Stimulated activated CD4-positive, alpha-beta T cell treated with anti-CD3 and anti-CD28 coated beads, TNF-alpha, amount 100 ng/mL, for 4 hours (primary cell): ENCODE data around the gene CUX1.

Experiments
- DNase-seq, 3 experiments: peaks; one replicate each; pipeline ENCODE4 v3.0.0-alpha.2; 2020; ENCODE audit warnings: low read depth in 3 of 3

Gene CUX1

GRCh38 chr7:102184303-102184702 is 366.9 kb downstream of the CUX1 start:
- no peak for DNase-seq

- no peak for DNase-seq
Measured at GRCh38 chr7:102185796-102186195, 368.4 kb downstream of the CUX1 start.

- DNase-seq = no peak
Measured at GRCh38 chr7:102186306-102186705, 368.9 kb downstream of the CUX1 start.

- no peak for DNase-seq
Measured at GRCh38 chr7:102188746-102189145, 371.3 kb downstream of the CUX1 start.

GRCh38 chr7:102189756-102190155 is 372.3 kb downstream of the CUX1 start:
- DNase-seq = no peak

GRCh38 chr7:102190776-102191350 is 373.4 kb downstream of the CUX1 start:
- DNase-seq = no peak

- no peak for DNase-seq
Measured at GRCh38 chr7:102191556-102192379, 374.3 kb downstream of the CUX1 start.

GRCh38 chr7:102192790-102193189 is 375.4 kb downstream of the CUX1 start:
- DNase-seq = no peak

GRCh38 chr7:102193806-102194205 is 376.4 kb downstream of the CUX1 start:
- no peak for DNase-seq

GRCh38 chr7:102195361-102195760 is 377.9 kb downstream of the CUX1 start:
- no peak for DNase-seq

GRCh38 chr7:102196028-102196427 is 378.6 kb downstream of the CUX1 start:
- no peak for DNase-seq

GRCh38 chr7:102197161-102197560 is 379.7 kb downstream of the CUX1 start:
- DNase-seq = no peak

GRCh38 chr7:102197599-102197998 is 380.2 kb downstream of the CUX1 start:
- no peak for DNase-seq

- no peak for DNase-seq
Measured at GRCh38 chr7:102198417-102198956, 381.1 kb downstream of the CUX1 start.

GRCh38 chr7:102201576-102201975 is 384.1 kb downstream of the CUX1 start:
- DNase-seq = no peak

- no peak for DNase-seq
Measured at GRCh38 chr7:102202556-102202955, 385.1 kb downstream of the CUX1 start.

GRCh38 chr7:102203218-102203617 is 385.8 kb downstream of the CUX1 start:
- no peak for DNase-seq

- no peak for DNase-seq
Measured at GRCh38 chr7:102204212-102204611, 386.8 kb downstream of the CUX1 start.

- DNase-seq = no peak
Measured at GRCh38 chr7:102205915-102206314, 388.5 kb downstream of the CUX1 start.

- DNase-seq = no peak
Measured at GRCh38 chr7:102208826-102209225, 391.4 kb downstream of the CUX1 start.

- no peak for DNase-seq
Measured at GRCh38 chr7:102210787-102211186, 393.4 kb downstream of the CUX1 start.

- DNase-seq = no peak
Measured at GRCh38 chr7:102211590-102212550, 394.4 kb downstream of the CUX1 start.
